GM12875 (cell line): ENCODE measurements around the gene ERICH6B.

ENCODE experiments used
- H3K4me3 ChIP-seq: one replicate; pipeline ENCODE4 v1.5.1; 2011; ENCODE audit warnings: low read depth, low read length, control low read depth
- CTCF ChIP-seq: IDR thresholded peaks from 2 replicates; pipeline ENCODE4 v1.5.1; 2011; ENCODE audit warnings: low read depth, mild to moderate bottlenecking, control low read depth, inconsistent platforms, low read length, moderate library complexity, borderline replicate concordance; ENCODE audit not compliant: insufficient read depth

The ERICH6B gene

GRCh38 chr13:45582408-45583076, 33.0 kb downstream of the ERICH6B start:
- no peak overlapping the region for H3K4me3 ChIP-seq
- TF ChIP-seq CTCF, result no peak

GRCh38 chr13:45576466-45576865, 39.1 kb downstream of the ERICH6B start:
- TF ChIP-seq CTCF, result no peak

GRCh38 chr13:45575830-45576180, 39.7 kb downstream of the ERICH6B start:
- no peak overlapping the region for H3K4me3 ChIP-seq
- TF ChIP-seq CTCF, result no peak

More at GRCh38 chr13:45576466-45576865, 39.1 kb downstream of the ERICH6B start:
- no peak overlapping the region for H3K4me3 ChIP-seq

GRCh38 chr13:45575146-45575829, 40.3 kb downstream of the ERICH6B start:
- no peak for TF ChIP-seq CTCF
- H3K4me3 ChIP-seq, result no peak overlapping the region

- TF ChIP-seq CTCF, result no peak
- H3K4me3 ChIP-seq, result no peak overlapping the region
These were observed 50.2 kb downstream of the ERICH6B start for GRCh38 chr13:45565331-45565730.

GRCh38 chr13:45564133-45564776, 51.3 kb downstream of the ERICH6B start:
- no peak for TF ChIP-seq CTCF
- H3K4me3 ChIP-seq, result no peak overlapping the region
